ENCODE results near the gene ISLR. TPM values are rescaled to one million over a fixed set of nuclear protein-coding genes. Genes with fewer than 3 reads are reported as not detected.

The ISLR gene
- total RNA-seq, 2 experiments from 2014 or later, result not detected

GRCh38 chr15:74175271-74176191 lies 2.0 kb downstream of the ISLR start:
- Mint-ChIP-seq H3K9me3 (no peaks in the 10 kb centered on the region), H3K4me3 (no peak overlapping the region), H3K27me3 (no peaks in the 10 kb centered on the region), H3K36me3 (ENCODE audit: low read depth) (no peaks in the 10 kb centered on the region), H3K27ac (no peak overlapping the region), H3K4me1 (ENCODE audit: low read depth) (no peaks in the 10 kb centered on the region)
- DNase-seq (no peak), ATAC-seq (ENCODE audit: poor library complexity) (no peak)
- Histone ChIP-seq H3K4me3 (ENCODE audit: low read length) (no peak overlapping the region), H3K9me3 (ENCODE audit: control insufficient read depth in 1 of 2, insufficient read depth in 1 of 2, low read length in 2 of 2) (peaks cover 0 to 5% of the 10 kb centered on the region in 2 experiments), H3K27ac (ENCODE audit: low read depth in 1 of 2, low read length in 2 of 2) (no peak overlapping the region), H3K36me3 (ENCODE audit: insufficient read depth, low read length) (no peaks in the 10 kb centered on the region), H3K4me1 (ENCODE audit: insufficient read depth, low read length) (no peaks in the 10 kb centered on the region), H3K27me3 (ENCODE audit: control insufficient read depth in 1 of 2, insufficient read depth in 2 of 2, low read length in 2 of 2) (no peaks in the 10 kb centered on the region)
- POLR2A ChIA-PET, result no interaction called here
- TF ChIP-seq CTCF (IDR thresholded peaks at IDR 0.05), result no peak
- CTCF ChIA-PET, result no interaction called here
- intact Hi-C loops (cut with DNase I, micrococcal nuclease), result no loop called here

GRCh38 chr15:74176262-74177214 lies 3.0 kb downstream of the ISLR start:
- TF ChIP-seq CTCF (IDR thresholded peaks at IDR 0.05), result no peak
- no peak for DNase-seq
- Mint-ChIP-seq H3K4me1 (ENCODE audit: low read depth) (no peaks in the 10 kb centered on the region), H3K4me3 (no peak overlapping the region), H3K27me3 (no peaks in the 10 kb centered on the region), H3K36me3 (ENCODE audit: low read depth) (no peaks in the 10 kb centered on the region), H3K27ac (no peak overlapping the region), H3K9me3 (no peaks in the 10 kb centered on the region)
- Histone ChIP-seq H3K9me3 (ENCODE audit: control insufficient read depth in 1 of 2, insufficient read depth in 1 of 2, low read length in 2 of 2) (peaks cover 0 to 5% of the 10 kb centered on the region in 2 experiments), H3K27ac (ENCODE audit: low read depth in 1 of 2, low read length in 2 of 2) (no peak overlapping the region), H3K4me3 (ENCODE audit: low read length) (no peak overlapping the region), H3K27me3 (ENCODE audit: control insufficient read depth in 1 of 2, insufficient read depth in 2 of 2, low read length in 2 of 2) (no peaks in the 10 kb centered on the region), H3K36me3 (ENCODE audit: insufficient read depth, low read length) (no peaks in the 10 kb centered on the region), H3K4me1 (ENCODE audit: insufficient read depth, low read length) (no peaks in the 10 kb centered on the region)
- ATAC-seq (ENCODE audit: poor library complexity), result no peak
- intact Hi-C loops (cut with DNase I, micrococcal nuclease), result no loop called here
- CTCF ChIA-PET, result no interaction called here
- POLR2A ChIA-PET, result no interaction called here

- DNase-seq, result no peak
- H3K9me3 ChIP-seq (ENCODE audit: control insufficient read depth in 1 of 2, insufficient read depth in 1 of 2, low read length in 2 of 2), result peaks cover 0 to 5% of the 10 kb centered on the region in 2 experiments
Measured at GRCh38 chr15:74178326-74179100, 5.0 kb downstream of the ISLR start.

More at GRCh38 chr15:74178326-74179100, 5.0 kb downstream of the ISLR start:
- TF ChIP-seq CTCF (IDR thresholded peaks at IDR 0.05), result no peak
- no peaks in the 10 kb centered on the region for H3K27me3 ChIP-seq (ENCODE audit: control insufficient read depth in 1 of 2, insufficient read depth in 2 of 2, low read length in 2 of 2)
- H3K9me3 Mint-ChIP-seq, result no peaks in the 10 kb centered on the region
- no peak for ATAC-seq (ENCODE audit: poor library complexity)
- H3K4me3 Mint-ChIP-seq, result no peak overlapping the region
- POLR2A ChIA-PET, result no interaction called here
- no peaks in the 10 kb centered on the region for H3K36me3 ChIP-seq (ENCODE audit: insufficient read depth, low read length)
- H3K36me3 Mint-ChIP-seq (ENCODE audit: low read depth), result no peaks in the 10 kb centered on the region
- CTCF ChIA-PET, result no interaction called here
- no peak overlapping the region for H3K27ac ChIP-seq (ENCODE audit: low read depth in 1 of 2, low read length in 2 of 2)
- no peaks in the 10 kb centered on the region for H3K27me3 Mint-ChIP-seq
- H3K27ac Mint-ChIP-seq, result no peak overlapping the region
- no peaks in the 10 kb centered on the region for H3K4me1 ChIP-seq (ENCODE audit: insufficient read depth, low read length)
- H3K4me1 Mint-ChIP-seq (ENCODE audit: low read depth), result no peaks in the 10 kb centered on the region
- no peak overlapping the region for H3K4me3 ChIP-seq (ENCODE audit: low read length)
- intact Hi-C loops (cut with DNase I, micrococcal nuclease), result no loop called here
